H9 (cell line): ENCODE data around the gene PEPD. TPM values are rescaled to one million over a fixed set of nuclear protein-coding genes. Genes with fewer than 3 reads are reported as not detected.

ENCODE experiments used
- DNase-seq: peaks from one replicate; pipeline ENCODE4 v3.0.0-alpha.2; 2017
- H2AFZ ChIP-seq: one replicate; pipeline ENCODE4 v1.6.1; 2013; ENCODE audit warnings: mild to moderate bottlenecking, low read length, control low read depth, moderate library complexity
- H2AK5ac ChIP-seq: 2 replicates; pipeline ENCODE4 v1.6.1; 2013; ENCODE audit warnings: low read length, control low read depth, mixed read lengths; ENCODE audit not compliant: insufficient read length
- H2BK120ac ChIP-seq: one replicate; pipeline ENCODE4 v1.6.1; 2013; ENCODE audit warnings: low read depth, mild to moderate bottlenecking, low read length, control low read depth, inconsistent platforms; ENCODE audit not compliant: poor library complexity, severe bottlenecking
- H2BK12ac ChIP-seq: 2 replicates; pipeline ENCODE4 v1.6.1; 2013; ENCODE audit warnings: low read length, control low read depth, mixed read lengths, low read depth; ENCODE audit not compliant: insufficient read length
- H2BK15ac ChIP-seq: 2 replicates; pipeline ENCODE4 v1.6.1; 2013; ENCODE audit warnings: low read depth, low read length, control low read depth
- H2BK20ac ChIP-seq: one replicate; pipeline ENCODE4 v1.6.1; 2013; ENCODE audit warnings: low read depth, mild to moderate bottlenecking, low read length, control low read depth, inconsistent platforms; ENCODE audit not compliant: poor library complexity, severe bottlenecking
- H2BK5ac ChIP-seq: 2 replicates; pipeline ENCODE4 v1.6.1; 2013; ENCODE audit warnings: low read length, control low read depth, mixed read lengths; ENCODE audit not compliant: insufficient read length
- H3K14ac ChIP-seq: 2 replicates; pipeline ENCODE4 v1.6.1; 2013; ENCODE audit warnings: low read length, control low read depth; ENCODE audit not compliant: insufficient read depth
- H3K18ac ChIP-seq: 2 replicates; pipeline ENCODE4 v1.6.1; 2013; ENCODE audit warnings: low read depth, mild to moderate bottlenecking, mixed read lengths, low read length, control low read depth; ENCODE audit not compliant: insufficient read length
- H3K23ac ChIP-seq: 2 replicates; pipeline ENCODE4 v1.6.1; 2013; ENCODE audit warnings: low read length, control low read depth, mixed read lengths, low read depth; ENCODE audit not compliant: insufficient read length
- H3K23me2 ChIP-seq: 2 replicates; pipeline ENCODE4 v1.6.1; 2013; ENCODE audit warnings: low read depth, mild to moderate bottlenecking, mixed read lengths, low read length, control low read depth; ENCODE audit not compliant: insufficient read length, poor library complexity, severe bottlenecking
- H3K27ac ChIP-seq: 2 replicates; pipeline ENCODE4 v1.5.1; 2013; ENCODE audit warnings: low read length, control low read depth, mixed read lengths, low read depth; ENCODE audit not compliant: insufficient read length
- H3K27me3 ChIP-seq: 2 replicates; pipeline ENCODE4 v1.6.1; 2013; ENCODE audit warnings: low read length, control low read depth, inconsistent platforms; ENCODE audit not compliant: insufficient read depth
- H3K4ac ChIP-seq: 2 replicates; pipeline ENCODE4 v1.6.1; 2013; ENCODE audit warnings: low read depth, mild to moderate bottlenecking, control low read depth, inconsistent platforms, low read length, moderate library complexity
- H3K4me1 ChIP-seq: 2 replicates; pipeline ENCODE4 v1.6.1; 2013; ENCODE audit warnings: low read length, control low read depth, inconsistent platforms; ENCODE audit not compliant: insufficient read depth
- H3K4me2 ChIP-seq: 2 replicates; pipeline ENCODE4 v1.6.1; 2013; ENCODE audit warnings: low read length, control low read depth, mixed read lengths; ENCODE audit not compliant: insufficient read length, insufficient read depth
- H3K56ac ChIP-seq: 2 replicates; pipeline ENCODE4 v1.6.1; 2013; ENCODE audit warnings: low read depth, mild to moderate bottlenecking, mixed read lengths, low read length, control low read depth; ENCODE audit not compliant: insufficient read length
- H3K79me1 ChIP-seq: 2 replicates; pipeline ENCODE4 v1.6.1; 2013; ENCODE audit warnings: low read depth, mild to moderate bottlenecking, moderate library complexity, low read length, control low read depth, inconsistent platforms; ENCODE audit not compliant: insufficient read depth, poor library complexity, severe bottlenecking
- H3K79me2 ChIP-seq: 2 replicates; pipeline ENCODE4 v1.6.1; 2013; ENCODE audit warnings: low read length, control low read depth, inconsistent platforms; ENCODE audit not compliant: insufficient read depth
- H3K9ac ChIP-seq: 2 replicates; pipeline ENCODE4 v1.6.1; 2013; ENCODE audit warnings: low read length, control low read depth, mixed read lengths; ENCODE audit not compliant: insufficient read length; ENCODE audit errors: extremely low read depth
- H3K9me3 ChIP-seq: one replicate; pipeline ENCODE4 v1.6.1; 2013; ENCODE audit warnings: low read depth, low read length, inconsistent platforms; ENCODE audit not compliant: control insufficient read depth
- H3T11ph ChIP-seq: one replicate; pipeline ENCODE4 v1.6.1; 2013; ENCODE audit warnings: mild to moderate bottlenecking, low read length, control low read depth, inconsistent platforms
- H4K20me1 ChIP-seq: one replicate; pipeline ENCODE4 v1.6.1; 2013; ENCODE audit not compliant: control insufficient read depth, insufficient read length, insufficient read depth
- H4K5ac ChIP-seq: 2 replicates; pipeline ENCODE4 v1.6.1; 2013; ENCODE audit warnings: low read depth, mild to moderate bottlenecking, mixed read lengths, low read length, control low read depth; ENCODE audit not compliant: insufficient read length
- H4K8ac ChIP-seq: replicated peaks from 2 replicates; pipeline ENCODE4 v1.6.1; 2013; ENCODE audit warnings: low read length, control low read depth, mixed read lengths, low read depth; ENCODE audit not compliant: insufficient read length
- H4K91ac ChIP-seq: 2 replicates; pipeline ENCODE4 v1.6.1; 2013; ENCODE audit warnings: low read depth, mild to moderate bottlenecking, moderate library complexity, mixed read lengths, low read length, control low read depth; ENCODE audit not compliant: insufficient read length
- H3K27ac Mint-ChIP-seq, 3 experiments: 2 replicates in 2 of 3; 3 replicates in 1 of 3; pipeline ENCODE4 v1.8.0; 2020 to 2021; ENCODE audit warnings: mixed read lengths in 3 of 3, mild to moderate bottlenecking in 1 of 3, moderate library complexity in 1 of 3
- H3K27me3 Mint-ChIP-seq: 2 replicates; pipeline ENCODE4 v1.8.0; 2021; ENCODE audit warnings: low read depth, mild to moderate bottlenecking, moderate library complexity, mixed read lengths
- H3K36me3 Mint-ChIP-seq, 3 experiments: 2 replicates in 2 of 3; 3 replicates in 1 of 3; pipeline ENCODE4 v1.8.0; 2020 to 2021; ENCODE audit warnings: low read depth in 3 of 3, mixed read lengths in 3 of 3; ENCODE audit not compliant: insufficient read depth in 1 of 3
- H3K4me1 Mint-ChIP-seq, 2 experiments: 2 replicates each; pipeline ENCODE4 v1.8.0; 2020; ENCODE audit warnings: mixed read lengths in 2 of 2
- H3K4me3 Mint-ChIP-seq, 2 experiments: 2 replicates in 1 of 2; 3 replicates in 1 of 2; pipeline ENCODE4 v1.8.0; 2020 to 2021; ENCODE audit warnings: mild to moderate bottlenecking in 2 of 2, mixed read lengths in 2 of 2, moderate library complexity in 1 of 2
- H3K9me3 Mint-ChIP-seq, 2 experiments: 2 replicates in 1 of 2; 3 replicates in 1 of 2; pipeline ENCODE4 v1.8.0; 2020; ENCODE audit warnings: mild to moderate bottlenecking in 2 of 2, mixed read lengths in 2 of 2, moderate library complexity in 1 of 2
- CTCF ChIP-seq: fragments of 200-600 bp; sonication (generic); conservative IDR thresholded peaks from 3 replicates; pipeline ENCODE4 v1.8.0; 2021; ENCODE audit warnings: antibody characterized with exemption, mild to moderate bottlenecking
- WGBS: extraction: QIAGEN DNeasy Blood & Tissue Kit; methylation state at CpG from one replicate; pipeline ENCODE4 v1.1.7; 2013; ENCODE audit warnings: missing lambda C conversion rate, low lambda C conversion rate, mixed read lengths; ENCODE audit not compliant: insufficient read length; ENCODE audit errors: extremely low coverage; 5-methylcytosine and 5-hydroxymethylcytosine counted together
- total RNA-seq: library from RNA; stranded (reverse); gene quantifications from 2 replicates; pipeline ENCODE4 v1.2.1, GENCODE V29; 2021

Gene PEPD
- total RNA-seq, 1 experiment from 2014 or later, result 52.8 TPM

DNA sequence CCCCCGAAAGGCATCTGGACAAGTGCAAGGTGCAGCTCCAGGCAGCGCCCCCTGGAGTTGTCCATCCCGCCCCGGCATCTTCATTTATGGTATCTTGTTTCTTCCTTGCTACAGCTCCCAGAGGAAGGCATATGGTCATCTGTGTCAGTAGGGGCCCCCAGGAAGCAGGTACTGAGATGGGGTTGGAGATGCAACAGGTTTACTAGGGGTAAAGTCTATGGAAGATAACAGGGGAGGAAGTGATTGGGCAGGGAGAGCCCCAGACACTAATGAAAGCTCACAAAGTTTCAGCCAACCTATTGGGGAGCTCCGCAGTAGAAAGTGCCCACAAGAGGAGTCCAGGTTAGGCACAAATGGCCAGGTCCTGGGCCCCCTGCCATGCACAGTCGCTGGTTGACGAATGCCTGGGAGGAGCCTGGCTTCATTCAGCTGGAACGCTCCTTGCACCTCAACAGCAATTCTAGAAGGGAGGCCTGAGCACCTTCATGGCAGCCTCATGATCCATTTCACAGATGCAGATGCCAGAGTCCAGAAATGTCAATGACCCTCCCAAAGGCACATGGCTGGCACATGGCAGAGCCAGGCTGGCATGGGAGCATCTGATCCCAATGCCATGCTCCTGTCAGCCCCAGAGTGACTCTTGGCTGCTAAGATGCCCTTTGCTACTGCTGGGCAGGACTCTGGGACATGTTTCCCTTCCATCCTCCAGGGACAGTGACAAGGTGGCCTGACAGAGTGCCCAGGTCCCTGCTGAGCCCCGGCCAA is 23.8 kb upstream of the PEPD start:
- no peak overlapping the region for H2BK20ac ChIP-seq
- H3K9me3 Mint-ChIP-seq, result no peaks in the 10 kb centered on the region
- no peak overlapping the region for H2AFZ ChIP-seq
- no peaks in the 10 kb centered on the region for H3K27me3 ChIP-seq
- no peaks in the 10 kb centered on the region for H3K23me2 ChIP-seq
- H3K4me1 ChIP-seq, result no peaks in the 10 kb centered on the region; the same call in 1 of the 2 replicates
- no peak overlapping the region for H2BK15ac ChIP-seq
- no peak overlapping the region for H3K18ac ChIP-seq
- no peak overlapping the region for H3K4me2 ChIP-seq
- H3K9ac ChIP-seq, result no peak overlapping the region
- no peak overlapping the region for H3K27ac ChIP-seq
- no peak overlapping the region for H4K91ac ChIP-seq
- H3T11ph ChIP-seq, result no peak overlapping the region
- no peaks in the 10 kb centered on the region for H3K79me2 ChIP-seq
- H3K79me1 ChIP-seq, result no peaks in the 10 kb centered on the region
- no peak overlapping the region for H2BK120ac ChIP-seq
- H3K9me3 ChIP-seq, result no peaks in the 10 kb centered on the region
- peaks cover 6 to 13% of the 10 kb centered on the region in 2 experiments for H3K4me1 Mint-ChIP-seq
- no peak overlapping the region for H3K56ac ChIP-seq
- DNase-seq, result no peak
- no peak overlapping the region for H2AK5ac ChIP-seq
- H3K14ac ChIP-seq, result no peak overlapping the region
- no peak overlapping the region for H2BK5ac ChIP-seq
- H3K27me3 Mint-ChIP-seq, result peaks cover 2% of the 10 kb centered on the region
- WGBS, result no CpG with 5 or more reads among the region's 9 CpGs
- H4K8ac ChIP-seq, result no peak overlapping the region
- no peak overlapping the region for H3K4ac ChIP-seq
- no peak overlapping the region for H3K23ac ChIP-seq
- H4K5ac ChIP-seq, result no peak overlapping the region
- H3K4me3 Mint-ChIP-seq, result no peak overlapping the region
- no peaks in the 10 kb centered on the region for H4K20me1 ChIP-seq
- no peak overlapping the region for H3K27ac Mint-ChIP-seq
- 0 out of 3 replicates have a peak, but pooled peaks have one; percentile 16 for TF ChIP-seq CTCF
- no peak overlapping the region for H2BK12ac ChIP-seq
- H3K36me3 Mint-ChIP-seq, result no peaks in the 10 kb centered on the region
